CD4-positive, alpha-beta T cell (primary cell): Measurements from ENCODE around the gene NUDT22. TPM values are rescaled to one million over a fixed set of nuclear protein-coding genes. Genes with fewer than 3 reads are reported as not detected.

ENCODE experiments used
- ATAC-seq: fragments of 200-7000 bp; cut with Tn5 transposase; one replicate; pipeline ENCODE4 v1.10.0; 2022; ENCODE audit warnings: mild to moderate bottlenecking; ENCODE audit not compliant: poor library complexity
- CTCF ChIA-PET: fragments of 350-600 bp; sonication (Branson Sonifier 250); formaldehyde crosslinking; loops from one replicate; lab custom pipeline; 2021; ENCODE audit warnings: antibody characterized with exemption, inconsistent platforms; lab: Charles Lee
- POLR2A ChIA-PET: fragments of 350-600 bp; sonication (Branson Sonifier 250); formaldehyde crosslinking; loops from one replicate; lab custom pipeline; 2021; ENCODE audit warnings: antibody characterized with exemption, inconsistent platforms; lab: Charles Lee
- DNase-seq, 14 experiments: peaks; one replicate each; pipeline ENCODE4 v3.0.0-alpha.2; 2013 to 2020; ENCODE audit warnings: mixed read lengths in 2 of 14
- H3K27ac ChIP-seq, 2 donors: one replicate each; pipeline versions ENCODE4 v1.5.1 to v1.7.0; 2013; ENCODE audit warnings: low read length in 2 of 2, low read depth in 1 of 2, mild to moderate bottlenecking in 1 of 2
- H3K27me3 ChIP-seq, 2 experiments: 1 replicate in 1 of 2; 2 replicates in 1 of 2; pipeline versions ENCODE4 v1.6.1 to v1.7.0; 2013; ENCODE audit warnings: low read length in 2 of 2, control low read depth in 1 of 2, mild to moderate bottlenecking in 1 of 2, moderate library complexity in 1 of 2; ENCODE audit not compliant: insufficient read depth in 2 of 2, control insufficient read depth in 1 of 2
- H3K36me3 ChIP-seq: one replicate; pipeline ENCODE4 v1.6.1; 2013; ENCODE audit warnings: low read length, control low read depth; ENCODE audit not compliant: insufficient read depth
- H3K4me1 ChIP-seq: one replicate; pipeline ENCODE4 v1.6.1; 2013; ENCODE audit warnings: low read length, control low read depth; ENCODE audit not compliant: insufficient read depth
- H3K4me3 ChIP-seq: one replicate; pipeline ENCODE4 v1.5.1; 2013; ENCODE audit warnings: mild to moderate bottlenecking, low read length, moderate library complexity
- H3K9me3 ChIP-seq, 2 experiments: 1 replicate in 1 of 2; 2 replicates in 1 of 2; pipeline versions ENCODE4 v1.6.1 to v1.7.0; 2013; ENCODE audit warnings: low read length in 2 of 2, mild to moderate bottlenecking in 2 of 2, control low read depth in 1 of 2, moderate library complexity in 1 of 2; ENCODE audit not compliant: control insufficient read depth in 1 of 2, insufficient read depth in 1 of 2
- H3K27ac Mint-ChIP-seq: one replicate; pipeline ENCODE4 v1.8.0; 2020; ENCODE audit warnings: mixed read lengths
- H3K27me3 Mint-ChIP-seq: one replicate; pipeline ENCODE4 v1.8.0; 2021; ENCODE audit warnings: mixed read lengths
- H3K36me3 Mint-ChIP-seq: one replicate; pipeline ENCODE4 v1.8.0; 2021; ENCODE audit warnings: low read depth, mixed read lengths
- H3K4me1 Mint-ChIP-seq: one replicate; pipeline ENCODE4 v1.8.0; 2021; ENCODE audit warnings: low read depth, mixed read lengths
- H3K4me3 Mint-ChIP-seq: one replicate; pipeline ENCODE4 v1.8.0; 2020; ENCODE audit warnings: mild to moderate bottlenecking, mixed read lengths
- H3K9me3 Mint-ChIP-seq: one replicate; pipeline ENCODE4 v1.8.0; 2020; ENCODE audit warnings: mixed read lengths
- CTCF ChIP-seq: fragments of 200-600 bp; IDR thresholded peaks from one replicate; pipeline ENCODE4 v1.8.0; 2022; ENCODE audit warnings: antibody characterized with exemption, mild to moderate bottlenecking
- intact Hi-C, 2 experiments: fragments of 100-400 bp; cut with DNase I in 1 of 2; cut with micrococcal nuclease in 1 of 2; formaldehyde crosslinking; loops; one replicate each; pipeline versions ENCODE4 v1.15.1 to v1.9.0; 2023 to 2025; cut with DNase I, micrococcal nuclease
- total RNA-seq, 174 experiments: library from RNA in 2 of 174; stranded (reverse) in 2 of 174; gene quantifications; one replicate each; pipeline ENCODE4 v1.2.3 and lab custom pipeline; 2021 to 2026

NUDT22 gene
- total RNA-seq, 2 experiments from 2014 or later = 26.8 to 26.9 TPM

DNA sequence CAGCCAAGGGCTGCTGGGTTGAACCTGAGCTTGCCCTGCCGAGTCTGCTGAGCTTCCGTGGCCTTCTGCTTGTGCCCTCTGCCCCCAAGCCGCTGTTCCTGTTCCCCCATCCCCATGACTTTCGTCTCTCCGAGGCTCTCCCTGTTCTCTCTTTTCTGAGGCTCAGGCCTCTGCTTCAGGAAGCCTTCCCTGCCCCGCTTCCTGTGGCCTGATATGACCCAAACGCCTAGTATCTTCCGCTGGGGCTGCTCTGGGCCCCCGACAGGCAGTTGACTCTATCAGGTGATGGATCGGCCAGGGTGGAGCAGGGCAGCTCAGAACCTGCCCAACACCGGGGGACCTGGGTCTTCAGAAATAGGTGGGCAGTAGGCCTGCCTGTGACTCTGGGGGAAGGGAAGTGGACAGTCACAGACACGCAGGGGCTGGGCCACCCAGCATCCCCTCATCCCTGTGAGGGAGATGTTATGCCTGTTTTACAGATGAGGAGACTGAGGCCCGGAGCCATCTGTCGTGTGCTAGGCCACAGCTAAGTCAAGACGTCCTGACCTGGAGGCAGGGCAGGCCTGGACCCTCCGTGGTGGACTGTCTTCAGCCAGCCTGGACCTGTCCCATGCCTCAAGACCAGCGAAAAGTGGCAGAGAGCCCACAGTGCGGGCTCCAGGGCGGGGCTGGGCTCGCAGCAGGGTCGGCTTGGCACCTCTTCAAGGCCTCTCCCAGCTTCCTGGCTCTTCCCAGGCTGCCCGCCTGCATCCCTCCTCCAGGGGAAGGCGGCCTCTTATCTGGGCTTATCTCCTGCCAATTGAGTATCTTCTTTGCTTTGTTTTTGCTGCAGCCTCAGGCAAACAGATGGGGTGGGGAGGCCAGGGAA lies 42.2 kb downstream of the NUDT22 start:
- ChIA-PET POLR2A (interaction anchor here (0.8 to 6.6 kb wide), 14 partner anchors 15 to 83 kb away, joined by 3 to 125 read pairs (median 20); partner anchors contain the start of genes BAD, DNAJC4, ESRRA and FERMT3), CTCF (interaction anchor here (1.4 to 3.4 kb wide), 6 partner anchors 16 to 82 kb away, joined by 4 to 19 read pairs (median 6); partner anchors contain the start of genes PPP1R14B, PRDX5, STIP1 and TRMT112)
- DNase-seq (peak in 1 of 14 experiments; percentile 37), ATAC-seq (no peak)
- peaks cover 43% of the 10 kb centered on the region for H3K4me1 ChIP-seq
- Mint-ChIP-seq H3K27me3 (peaks cover 5% of the 10 kb centered on the region), H3K9me3 (no peaks in the 10 kb centered on the region), H3K36me3 (peaks cover 20% of the 10 kb centered on the region), H3K27ac (peak overlapping the region; percentile 99), H3K4me3 (peak overlapping the region; percentile 94), H3K4me1 (peaks cover 32% of the 10 kb centered on the region)
- peak overlapping the region; percentile 97 for H3K4me3 ChIP-seq
- intact Hi-C loops = no loop called here
- H3K9me3 ChIP-seq = no peaks in the 10 kb centered on the region
- no peaks in the 10 kb centered on the region for H3K36me3 ChIP-seq
- no peaks in the 10 kb centered on the region for H3K27me3 ChIP-seq
- peak overlapping the region; percentile 92 to 99 for H3K27ac ChIP-seq
- TF ChIP-seq CTCF = no peak

GRCh38 chr11:64268893-64269539 lies 42.9 kb downstream of the NUDT22 start:
- H3K4me1 Mint-ChIP-seq = peaks cover 32% of the 10 kb centered on the region
- Histone ChIP-seq H3K4me3 (peak overlapping the region; percentile 97), H3K36me3 (no peaks in the 10 kb centered on the region), H3K27me3 (no peaks in the 10 kb centered on the region), H3K4me1 (peaks cover 43% of the 10 kb centered on the region), H3K9me3 (no peaks in the 10 kb centered on the region), H3K27ac (peak overlapping the region; percentile 92 to 99)
- ATAC-seq (no peak), DNase-seq (peak in 9 of 14 experiments; percentile 23 to 69 (median 50))
- H3K4me3 Mint-ChIP-seq = peak overlapping the region; percentile 94
- no peaks in the 10 kb centered on the region for H3K9me3 Mint-ChIP-seq
- peaks cover 20% of the 10 kb centered on the region for H3K36me3 Mint-ChIP-seq
- TF ChIP-seq CTCF = no peak
- ChIA-PET CTCF (interaction anchor here (1.4 to 3.4 kb wide), 7 partner anchors 17 to 83 kb away, joined by 4 to 19 read pairs (median 6); partner anchors contain the start of genes PPP1R14B, PRDX5, STIP1 and TRMT112), POLR2A (interaction anchor here (0.8 to 6.6 kb wide), 12 partner anchors 15 to 84 kb away, joined by 3 to 125 read pairs (median 34); partner anchors contain the start of genes BAD, DNAJC4, ESRRA and FERMT3)
- peak overlapping the region; percentile 99 for H3K27ac Mint-ChIP-seq
- intact Hi-C loops = loop anchor here (1.0 kb wide), 4 partner anchors 17 to 64 kb away; partner anchors contain the start of gene PLCB3 (in 1 of the 2)
- H3K27me3 Mint-ChIP-seq = peaks cover 5% of the 10 kb centered on the region
